Mucosa of stomach (tissue), 1 donor: ENCODE results near the gene TOMM40L.

Experiments used
- H3K27me3 ChIP-seq: one replicate; pipeline ENCODE4 v1.7.0; 2013; ENCODE audit warnings: mild to moderate bottlenecking, low read length; ENCODE audit not compliant: control insufficient read depth, insufficient read depth
- H3K36me3 ChIP-seq: one replicate; pipeline ENCODE4 v1.7.0; 2013; ENCODE audit warnings: low read length; ENCODE audit not compliant: control insufficient read depth, insufficient read depth
- H3K4me1 ChIP-seq: one replicate; pipeline ENCODE4 v1.7.0; 2013; ENCODE audit warnings: mild to moderate bottlenecking, low read length; ENCODE audit not compliant: control insufficient read depth, insufficient read depth
- H3K4me3 ChIP-seq: one replicate; pipeline ENCODE4 v1.7.0; 2013; ENCODE audit warnings: low read length
- H3K9ac ChIP-seq: one replicate; pipeline ENCODE4 v1.7.0; 2013; ENCODE audit warnings: mild to moderate bottlenecking, low read length, moderate library complexity
- H3K9me3 ChIP-seq: one replicate; pipeline ENCODE4 v1.7.0; 2013; ENCODE audit warnings: mild to moderate bottlenecking, low read length, moderate library complexity; ENCODE audit not compliant: control insufficient read depth
- donor health status: Pancreatic carcinoma.

The TOMM40L gene

GRCh38 chr1:161198897-161199431 lies 26.9 kb upstream of the TOMM40L start, which contains the start of gene ADAMTS4:
Gene ADAMTS4 (minus strand): TSS chr1:161199054. CDS start chr1:161198627, 427 bp downstream.
- H3K4me1 ChIP-seq = peaks cover 46% of the 10 kb centered on the region
- H3K36me3 ChIP-seq = no peaks in the 10 kb centered on the region
- no peak within 1 kb of the TSS for H3K4me3 ChIP-seq
- no peaks in the 10 kb centered on the region for H3K27me3 ChIP-seq
- H3K9ac ChIP-seq = peak within 1 kb of the TSS; percentile 46
- no peaks in the 10 kb centered on the region for H3K9me3 ChIP-seq

GRCh38 chr1:161199506-161200139 lies 26.2 kb upstream of the TOMM40L start:
- peaks cover 46% of the 10 kb centered on the region for H3K4me1 ChIP-seq
- H3K9me3 ChIP-seq = no peaks in the 10 kb centered on the region
- no peaks in the 10 kb centered on the region for H3K27me3 ChIP-seq
- no peaks in the 10 kb centered on the region for H3K36me3 ChIP-seq
- H3K4me3 ChIP-seq = no peak overlapping the region
- H3K9ac ChIP-seq = peak overlapping the region; percentile 99

GRCh38 chr1:161200421-161200991 lies 25.4 kb upstream of the TOMM40L start:
- Histone ChIP-seq H3K9ac (peak overlapping the region; percentile 99), H3K9me3 (no peaks in the 10 kb centered on the region), H3K36me3 (no peaks in the 10 kb centered on the region), H3K4me1 (peaks cover 46% of the 10 kb centered on the region), H3K4me3 (no peak overlapping the region), H3K27me3 (no peaks in the 10 kb centered on the region)

- Histone ChIP-seq H3K27me3 (no peaks in the 10 kb centered on the region), H3K9ac (peak overlapping the region; percentile 99), H3K36me3 (no peaks in the 10 kb centered on the region), H3K4me1 (peaks cover 46% of the 10 kb centered on the region), H3K9me3 (no peaks in the 10 kb centered on the region), H3K4me3 (peak overlapping the region; percentile 96)
Measured at GRCh38 chr1:161200992-161201835, 24.6 kb upstream of the TOMM40L start.

GRCh38 chr1:161201836-161202712 lies 23.8 kb upstream of the TOMM40L start, which contains the start of gene NDUFS2:
Gene NDUFS2 (plus strand): TSS chr1:161202367. CDS start chr1:161202386, 19 bp downstream.
- Histone ChIP-seq H3K4me1 (peaks cover 38% of the 10 kb centered on the region), H3K9me3 (no peaks in the 10 kb centered on the region), H3K27me3 (no peaks in the 10 kb centered on the region), H3K4me3 (peak within 1 kb of the TSS; percentile 96), H3K36me3 (no peaks in the 10 kb centered on the region), H3K9ac (peak within 1 kb of the TSS; percentile 99)

- H3K36me3 ChIP-seq = peaks cover 22% of the 10 kb centered on the region
- peaks cover 13% of the 10 kb centered on the region for H3K4me1 ChIP-seq
- H3K9me3 ChIP-seq = no peaks in the 10 kb centered on the region
- no peaks in the 10 kb centered on the region for H3K27me3 ChIP-seq
- H3K4me3 ChIP-seq = no peak overlapping the region
- H3K9ac ChIP-seq = no peak overlapping the region
Measured at GRCh38 chr1:161206411-161207140, 19.3 kb upstream of the TOMM40L start.

- Histone ChIP-seq H3K36me3 (peaks cover 22% of the 10 kb centered on the region), H3K9ac (no peak overlapping the region), H3K4me1 (peaks cover 10% of the 10 kb centered on the region), H3K9me3 (no peaks in the 10 kb centered on the region), H3K4me3 (no peak overlapping the region), H3K27me3 (no peaks in the 10 kb centered on the region)
Measured at GRCh38 chr1:161207173-161207572, 18.7 kb upstream of the TOMM40L start.

GRCh38 chr1:161209790-161210409 lies 16.0 kb upstream of the TOMM40L start:
- no peak overlapping the region for H3K9ac ChIP-seq
- H3K36me3 ChIP-seq = peaks cover 31% of the 10 kb centered on the region
- no peaks in the 10 kb centered on the region for H3K27me3 ChIP-seq
- H3K9me3 ChIP-seq = no peaks in the 10 kb centered on the region
- H3K4me3 ChIP-seq = no peak overlapping the region
- H3K4me1 ChIP-seq = no peaks in the 10 kb centered on the region

GRCh38 chr1:161214369-161214768 lies 11.5 kb upstream of the TOMM40L start:
- H3K27me3 ChIP-seq = no peaks in the 10 kb centered on the region
- peaks cover 26% of the 10 kb centered on the region for H3K36me3 ChIP-seq
- no peaks in the 10 kb centered on the region for H3K9me3 ChIP-seq
- no peak overlapping the region for H3K9ac ChIP-seq
- no peak overlapping the region for H3K4me3 ChIP-seq
- no peaks in the 10 kb centered on the region for H3K4me1 ChIP-seq

GRCh38 chr1:161215076-161215475 lies 10.8 kb upstream of the TOMM40L start, which contains the start of gene FCER1G:
Gene FCER1G (plus strand): TSS chr1:161215295. CDS start chr1:161215322, 27 bp downstream.
- no peak within 1 kb of the TSS for H3K4me3 ChIP-seq
- no peaks in the 10 kb centered on the region for H3K27me3 ChIP-seq
- no peaks in the 10 kb centered on the region for H3K9me3 ChIP-seq
- H3K4me1 ChIP-seq = no peaks in the 10 kb centered on the region
- H3K36me3 ChIP-seq = peaks cover 22% of the 10 kb centered on the region
- H3K9ac ChIP-seq = no peak within 1 kb of the TSS
